ENCODE results near the gene KLHL3.
A peak's percentile ranks its signal among the peaks of the same experiment; 100 is the strongest.
"Not testable (repeated sequence)": the region's sequence is repeated elsewhere in the genome, so short reads cannot be mapped to it uniquely, and the experiment has no call there.

The KLHL3 gene

DNA sequence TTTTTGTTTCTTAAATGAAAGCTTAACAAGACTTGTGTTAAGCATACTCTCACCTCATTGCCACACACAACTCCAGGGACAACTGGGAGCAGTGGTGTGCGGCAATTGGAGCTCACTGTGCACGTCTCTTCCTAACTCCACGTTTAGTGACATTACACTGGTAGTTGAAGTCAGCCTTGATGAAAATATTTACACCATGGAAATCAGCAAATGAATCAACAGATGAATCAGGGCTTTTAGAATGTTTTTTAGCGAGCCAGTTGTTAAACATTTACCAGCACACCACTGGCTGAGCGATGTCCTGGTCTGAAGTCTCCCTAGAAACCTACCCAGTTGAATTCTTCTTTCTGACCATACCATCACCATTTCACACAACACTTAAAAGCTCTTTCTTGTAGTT, 67.3 kb downstream of the KLHL3 start:
- no peak for DNase-seq (ENCODE audit: low read depth in 1 of 2, low spot score in 1 of 2)

DNA sequence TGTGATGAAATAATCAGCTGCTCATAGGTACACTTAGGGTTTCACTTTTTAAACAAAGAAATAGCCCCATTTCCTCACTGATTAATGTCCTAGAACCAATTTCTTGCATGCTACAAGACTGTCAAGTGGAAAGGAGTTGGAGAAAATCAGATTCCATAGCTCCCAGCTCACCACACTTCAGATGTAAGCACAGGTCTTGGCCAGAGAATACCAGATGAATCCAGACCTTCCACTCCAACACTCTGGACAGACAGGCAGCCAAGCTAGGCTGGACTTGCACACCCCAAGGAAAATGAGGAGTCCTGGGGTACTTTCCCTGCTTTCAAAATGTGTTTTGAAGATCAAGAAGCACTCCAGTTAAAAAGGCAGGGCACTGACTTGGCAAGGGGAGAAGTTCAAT, 68.5 kb downstream of the KLHL3 start:
- no peak for DNase-seq (ENCODE audit: low read depth in 1 of 2, low spot score in 1 of 2)

DNA sequence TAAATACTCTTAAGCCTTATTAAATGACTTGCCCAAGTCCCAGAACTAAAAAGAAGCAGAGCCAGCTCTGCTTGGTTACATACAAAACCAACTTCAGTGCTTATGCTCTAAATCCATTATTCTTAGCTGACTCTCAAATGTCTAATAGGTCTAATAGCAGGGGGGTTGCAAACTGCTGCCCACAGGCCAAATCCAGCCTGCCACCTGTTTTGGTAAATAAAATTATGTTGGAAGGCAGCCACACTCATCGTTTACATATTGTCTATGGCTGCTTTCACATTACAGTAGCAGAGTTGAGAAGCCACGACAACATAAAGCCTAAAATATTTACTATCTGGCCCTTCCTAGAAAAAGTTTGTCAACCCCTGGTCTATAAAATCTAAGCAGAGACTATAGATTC, 69.0 kb downstream of the KLHL3 start:
- no peak for DNase-seq (ENCODE audit: low read depth in 1 of 2, low spot score in 1 of 2)

DNA sequence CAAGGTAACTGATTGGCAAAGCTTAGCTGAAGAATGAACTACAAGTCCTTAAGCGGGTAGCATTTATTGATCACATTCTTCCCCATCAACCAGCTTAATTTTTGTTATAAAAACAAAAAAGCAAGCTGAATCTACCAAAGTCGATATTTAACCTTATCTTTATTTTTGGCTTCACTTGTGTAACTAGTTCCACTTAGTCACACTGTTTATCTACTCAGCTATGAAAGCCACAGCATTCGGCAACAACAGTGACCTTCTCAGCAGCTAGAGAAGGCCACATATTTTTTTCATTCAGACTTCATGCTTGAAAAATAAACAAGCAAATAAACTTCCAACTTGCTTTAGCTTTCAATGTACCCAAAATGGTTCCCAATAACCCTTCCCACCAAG, 69.4 kb downstream of the KLHL3 start:
- DNase-seq (ENCODE audit: low read depth in 1 of 2, low spot score in 1 of 2): no peak

DNA sequence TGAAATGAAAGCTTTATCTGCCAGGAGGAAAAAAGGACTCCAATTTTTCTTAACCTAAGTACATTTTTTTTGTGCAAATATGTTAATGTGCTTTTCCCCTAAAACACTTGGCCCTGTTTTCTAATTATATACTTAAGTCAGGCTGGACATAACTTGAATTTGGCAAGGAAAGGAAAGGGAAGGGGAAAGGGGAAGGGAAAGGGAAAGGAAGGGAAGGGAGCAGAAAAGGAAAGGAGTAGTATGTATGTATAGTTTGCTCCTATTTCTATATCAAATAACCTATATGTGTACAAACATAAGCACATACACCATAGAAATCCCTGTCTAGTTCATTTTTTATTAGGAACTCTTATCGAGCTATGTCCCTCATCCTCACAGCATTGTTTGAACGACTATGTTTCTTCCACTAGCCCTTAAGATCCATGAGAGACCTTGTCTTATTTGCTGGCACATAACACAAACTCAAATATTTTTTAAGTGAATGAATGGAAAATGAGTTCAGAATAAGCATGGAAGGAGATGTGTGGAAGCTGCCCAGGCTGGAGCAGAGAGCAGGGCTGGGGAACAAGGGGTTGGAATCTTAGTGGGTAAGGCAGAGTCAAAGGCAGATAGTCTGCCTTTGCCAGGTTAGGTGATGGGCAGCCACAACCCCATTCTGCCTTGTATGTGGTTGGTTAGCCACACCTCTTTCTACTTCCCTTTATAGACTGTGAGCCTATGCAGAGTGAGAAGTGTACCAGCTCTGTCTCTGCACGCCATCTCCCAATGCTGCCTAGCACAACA, 70.0 kb downstream of the KLHL3 start:
- no peak for DNase-seq (ENCODE audit: low read depth in 1 of 2, low spot score in 1 of 2)

DNA sequence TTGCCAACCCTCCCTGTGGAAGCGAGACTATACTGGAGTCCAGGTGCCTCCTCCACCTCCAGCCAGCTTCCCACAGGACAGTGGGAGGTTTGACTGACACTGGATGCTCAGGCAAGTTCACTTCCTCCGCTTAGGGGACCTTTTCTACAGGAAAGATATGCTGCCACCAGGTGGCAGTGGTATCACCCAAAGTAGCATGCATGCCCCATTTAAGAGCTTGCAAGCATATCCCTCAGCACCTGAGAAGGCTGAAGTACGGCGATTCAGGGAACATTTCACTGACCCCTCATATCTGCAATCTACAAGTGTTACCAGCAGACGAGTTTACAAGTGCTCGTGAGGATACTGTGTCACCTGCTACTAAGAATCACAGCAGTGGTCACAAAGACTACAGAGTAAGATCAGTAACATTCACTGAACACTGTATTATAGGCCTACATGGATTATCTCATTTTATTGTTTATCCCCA, 75.5 kb downstream of the KLHL3 start:
- DNase-seq (ENCODE audit: low read depth in 1 of 2, low spot score in 1 of 2): peak; percentile 41

DNA sequence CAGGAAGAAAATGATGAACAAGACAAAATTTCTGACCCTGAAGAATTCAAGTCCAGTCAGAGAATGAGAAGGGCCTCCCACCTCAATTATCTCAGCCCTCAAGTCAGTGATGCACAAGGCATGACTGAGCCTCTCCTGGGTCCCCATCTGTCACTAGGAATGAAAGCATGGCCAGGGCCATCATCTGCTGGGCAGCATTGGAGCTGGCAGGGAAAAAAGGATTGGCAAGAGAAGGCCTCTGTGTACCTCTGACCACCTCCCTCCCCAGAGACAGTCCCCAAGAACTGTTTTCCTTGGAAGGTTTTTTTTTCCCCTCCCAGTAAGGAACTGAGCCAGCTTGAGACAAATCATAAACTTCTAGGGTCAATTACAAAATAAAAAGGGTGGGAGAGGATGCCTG, 76.7 kb downstream of the KLHL3 start:
- no peak for DNase-seq (ENCODE audit: low read depth in 1 of 2, low spot score in 1 of 2)

DNA sequence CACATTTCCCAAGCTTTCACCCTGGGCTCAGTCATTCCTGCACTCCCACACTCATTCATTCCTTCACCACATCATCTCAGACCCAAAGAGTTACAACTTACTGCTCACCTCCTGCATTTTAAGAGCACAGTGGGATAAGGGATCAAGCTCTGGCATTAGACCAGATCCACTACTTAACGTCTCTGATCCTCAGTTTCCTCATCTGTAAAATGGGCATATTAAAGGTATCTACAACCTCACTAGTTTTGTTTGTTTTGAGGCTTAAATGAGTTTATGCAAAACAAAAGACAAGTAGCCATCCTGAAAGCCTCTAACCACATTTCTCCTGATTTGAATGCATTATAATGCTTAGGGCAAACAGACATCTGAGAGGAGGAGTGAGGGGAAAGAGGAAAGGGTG, 77.6 kb downstream of the KLHL3 start:
- DNase-seq (ENCODE audit: low read depth in 1 of 2, low spot score in 1 of 2): no peak

DNA sequence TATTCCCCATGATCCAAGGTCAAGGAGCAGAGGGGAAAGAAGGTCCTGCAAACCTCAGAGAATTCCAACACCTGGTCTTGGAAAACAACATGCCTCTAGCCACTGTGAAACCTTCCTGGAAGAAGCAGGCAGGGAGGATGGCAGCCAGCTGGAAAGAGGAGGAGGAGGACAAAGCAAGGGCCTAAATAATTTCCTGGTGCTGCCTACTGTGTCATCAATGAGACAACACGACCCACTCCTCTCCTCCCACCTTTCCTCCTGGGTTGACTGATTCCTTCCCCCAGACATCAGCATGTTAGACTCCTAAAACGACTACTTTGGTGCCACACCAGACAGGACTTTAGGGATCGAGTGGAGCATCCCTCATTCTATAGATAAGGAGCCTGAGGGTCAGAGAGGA, 78.8 kb downstream of the KLHL3 start:
- DNase-seq (ENCODE audit: low read depth in 1 of 2, low spot score in 1 of 2): no peak

DNA sequence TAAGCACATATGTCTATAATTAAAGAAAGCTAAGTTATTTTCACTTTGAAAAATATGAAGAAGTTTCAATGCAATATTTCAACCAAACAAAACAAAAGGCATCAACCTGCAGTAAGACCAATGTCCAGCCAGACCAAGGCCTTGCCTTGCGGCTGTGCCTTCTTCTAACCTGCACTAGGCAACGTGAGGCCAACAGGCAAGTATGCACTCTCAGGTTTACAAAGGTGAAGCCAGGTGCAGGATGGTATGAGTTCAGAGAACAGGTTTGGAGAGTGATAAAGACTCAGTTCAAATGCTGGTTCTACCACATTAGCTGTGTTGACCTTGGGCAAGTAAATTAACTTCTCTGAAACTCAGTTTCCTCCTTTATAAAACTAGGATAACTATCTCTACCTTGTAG, 79.3 kb downstream of the KLHL3 start:
- DNase-seq (ENCODE audit: low read depth in 1 of 2, low spot score in 1 of 2): no peak

DNA sequence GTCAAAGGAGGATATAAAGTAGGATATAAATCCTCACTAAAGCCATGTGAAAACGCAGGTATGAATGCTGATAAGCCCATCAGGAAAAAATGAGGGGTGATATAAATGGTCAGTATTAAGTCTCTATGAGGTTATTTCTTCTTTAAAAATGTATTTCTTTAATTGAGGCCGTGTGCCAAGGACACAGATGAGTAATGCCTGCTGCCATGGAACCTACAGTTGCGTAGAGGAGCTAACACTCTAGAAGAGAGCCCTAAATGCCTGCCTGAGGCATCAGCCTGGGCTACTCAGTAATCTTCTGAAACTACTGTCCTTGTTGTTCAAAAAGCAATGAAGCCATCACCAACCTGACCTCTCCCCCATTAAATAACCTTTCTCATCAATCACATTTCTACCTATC, 84.9 kb downstream of the KLHL3 start:
- DNase-seq (ENCODE audit: low read depth in 1 of 2, low spot score in 1 of 2): no peak

DNA sequence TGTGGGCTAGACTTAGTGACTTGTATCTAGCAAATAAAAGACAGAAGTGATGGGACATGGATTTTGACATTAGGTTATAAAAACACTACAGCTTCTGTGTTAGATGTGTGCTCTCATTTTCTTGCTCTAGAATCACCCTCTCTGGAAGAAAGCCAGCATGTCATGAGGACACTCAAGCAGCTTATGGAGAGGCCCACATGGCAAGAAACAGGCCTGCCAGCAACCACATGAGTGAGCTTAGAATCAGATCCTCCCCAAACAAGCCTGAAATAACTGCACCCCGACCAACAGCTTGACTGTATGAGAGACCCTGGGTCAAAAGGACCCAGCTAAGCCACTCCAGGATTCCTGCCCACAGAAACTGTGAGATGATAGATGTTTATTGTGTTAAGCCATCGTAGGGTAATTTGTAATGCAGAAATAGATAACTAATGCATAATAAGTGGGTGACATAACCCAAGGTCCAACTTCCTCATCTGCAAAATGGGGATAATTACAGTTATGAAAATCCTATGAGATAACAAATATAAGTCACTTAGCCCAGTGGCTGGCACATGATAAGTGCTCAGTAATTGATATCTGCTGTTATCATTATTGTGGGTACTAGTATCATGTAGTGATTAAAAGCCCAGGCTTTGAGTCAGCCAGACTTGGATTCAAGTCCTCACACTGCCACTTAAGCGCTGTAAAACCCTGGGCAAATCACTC, 86.5 kb downstream of the KLHL3 start:
- no peak for DNase-seq (ENCODE audit: low read depth in 1 of 2, low spot score in 1 of 2)

DNA sequence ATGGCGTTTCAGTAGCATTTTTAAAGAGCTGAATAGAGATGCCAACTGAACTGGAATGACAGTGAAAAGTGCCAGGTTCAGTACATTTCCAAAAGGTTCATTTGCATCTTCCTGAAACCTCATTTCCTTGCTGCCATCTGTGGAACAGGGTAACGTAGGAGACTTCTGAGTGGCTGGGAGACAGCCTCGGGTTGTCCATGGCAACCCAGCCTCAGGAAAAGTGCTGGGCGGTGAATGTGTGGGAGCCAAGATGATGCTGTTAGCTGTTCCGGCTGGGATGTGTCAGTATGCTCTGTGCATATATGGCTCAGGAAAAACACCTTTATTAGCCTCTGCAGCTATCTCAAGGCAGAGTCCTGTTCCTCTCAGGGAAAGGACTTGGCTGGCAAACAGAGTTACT, 87.5 kb downstream of the KLHL3 start:
- DNase-seq (ENCODE audit: low read depth in 1 of 2, low spot score in 1 of 2): no peak

DNA sequence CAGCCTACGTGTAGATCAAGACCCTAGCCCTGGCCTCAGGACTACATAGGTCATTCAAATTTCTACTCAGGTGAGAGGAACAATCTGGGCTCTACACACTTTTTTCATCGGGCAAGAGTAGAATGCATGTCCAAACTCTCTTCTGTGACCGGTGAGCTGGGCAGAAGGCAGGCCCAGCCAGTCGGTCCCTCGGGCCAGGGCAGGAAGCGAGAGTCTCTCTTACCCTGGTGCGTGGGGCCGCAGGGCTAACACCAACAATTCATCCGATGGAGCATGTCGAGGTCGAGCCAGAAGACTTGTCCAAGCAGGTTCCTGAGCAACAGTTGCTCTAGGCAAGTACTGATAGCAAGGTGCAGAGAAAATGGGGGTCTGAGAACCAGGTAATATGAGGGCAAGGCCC, 88.5 kb downstream of the KLHL3 start:
- DNase-seq (ENCODE audit: low read depth in 1 of 2, low spot score in 1 of 2): no peak

DNA sequence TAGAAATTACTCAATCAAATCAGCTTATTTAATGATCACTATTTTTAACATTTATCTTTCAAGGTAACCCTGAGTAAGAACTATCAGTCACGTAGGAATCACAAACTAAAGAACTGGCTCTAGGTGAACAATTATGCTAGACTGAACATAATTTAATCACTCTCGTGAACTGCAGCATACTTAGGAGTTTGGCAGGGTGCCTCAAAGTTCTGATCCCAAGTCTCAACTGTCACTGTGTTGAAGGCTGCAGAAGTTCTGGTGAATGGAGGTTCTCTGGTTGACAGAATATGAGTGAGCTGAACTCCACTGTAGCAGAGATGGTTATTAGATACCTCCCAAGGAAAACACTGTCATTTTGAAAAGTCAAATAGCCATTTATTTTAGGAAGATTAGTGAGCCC, 89.1 kb downstream of the KLHL3 start:
- no peak for DNase-seq (ENCODE audit: low read depth in 1 of 2, low spot score in 1 of 2)

DNA sequence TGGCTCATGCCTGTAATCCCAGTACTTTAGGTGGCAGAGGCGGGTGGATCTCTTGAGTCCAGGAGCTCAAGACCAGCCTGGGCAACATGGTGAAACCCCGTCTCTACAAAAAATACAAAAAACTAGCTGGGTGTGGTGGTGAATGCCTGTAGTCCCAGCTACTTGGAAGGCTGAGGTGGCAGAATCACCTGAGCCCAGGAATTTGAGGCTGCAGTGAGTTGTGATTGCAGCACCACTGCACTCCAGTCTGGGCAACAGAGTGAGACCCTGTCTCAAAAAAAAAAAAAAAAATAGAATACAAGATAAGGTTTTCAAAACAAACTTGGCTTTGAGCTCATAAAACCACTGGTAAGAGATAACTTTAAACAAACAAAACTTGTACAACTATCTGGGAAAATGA, 92.8 kb downstream of the KLHL3 start:
- not testable (repeated sequence) for DNase-seq (ENCODE audit: low read depth in 1 of 2, low spot score in 1 of 2)

DNA sequence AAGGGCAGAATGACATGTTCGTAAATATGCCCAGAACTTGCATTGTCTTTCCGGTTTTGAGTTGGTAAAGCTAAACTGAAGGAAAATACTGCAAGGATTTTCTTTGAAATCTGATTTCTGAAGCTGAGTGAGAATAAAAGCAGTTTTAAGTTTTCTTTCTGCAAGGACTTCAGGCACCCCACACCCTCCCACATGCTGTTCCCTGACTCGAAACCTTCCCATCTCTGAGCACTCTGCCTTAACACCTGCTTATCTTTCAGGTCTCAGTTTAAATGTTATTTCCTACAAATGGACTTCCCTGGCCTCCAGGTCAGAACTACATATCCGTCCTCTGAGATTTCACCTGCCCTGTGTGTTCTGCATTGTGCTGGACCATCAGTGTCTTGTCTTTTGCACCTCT, 93.8 kb downstream of the KLHL3 start:
- no peak for DNase-seq (ENCODE audit: low read depth in 1 of 2, low spot score in 1 of 2)

DNA sequence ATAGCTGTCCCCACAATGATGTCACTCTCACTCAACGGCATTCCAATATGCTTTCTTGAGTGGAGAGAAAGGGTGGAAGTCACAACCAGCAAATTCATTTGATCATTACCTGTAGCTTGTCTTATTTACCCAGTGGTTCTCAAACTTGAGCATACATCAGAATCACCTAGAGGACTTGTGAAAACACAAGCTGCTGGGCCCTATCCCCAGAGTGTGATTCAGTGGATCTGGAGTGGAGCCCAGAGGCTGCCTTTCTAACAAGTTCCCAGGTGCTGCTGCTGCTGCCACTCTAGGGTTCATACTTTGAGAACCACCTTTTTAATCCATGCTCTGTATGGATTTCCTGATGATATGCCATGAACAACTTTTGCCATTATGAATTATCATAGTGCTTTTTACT, 94.7 kb downstream of the KLHL3 start:
- DNase-seq (ENCODE audit: low read depth in 1 of 2, low spot score in 1 of 2): no peak

DNA sequence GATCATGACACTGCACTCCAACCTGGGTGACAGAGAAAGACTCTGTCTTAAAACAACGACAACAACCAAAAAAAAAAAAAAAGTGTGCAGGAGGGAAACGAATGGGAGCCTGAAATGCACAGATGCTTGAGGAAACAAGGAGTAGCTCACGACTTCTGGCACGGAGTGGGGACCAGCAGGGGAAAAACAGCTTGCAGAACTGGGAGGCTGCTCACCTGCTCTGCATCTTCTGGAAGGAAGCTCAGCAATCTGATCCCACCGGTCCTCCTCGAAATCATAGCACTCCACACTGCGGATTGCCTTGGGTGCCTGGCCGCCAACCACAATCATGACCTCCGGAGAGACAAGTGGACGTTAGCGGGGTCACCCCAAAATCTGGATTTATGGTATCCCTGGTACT, 96.2 kb downstream of the KLHL3 start:
- DNase-seq (ENCODE audit: low read depth in 1 of 2, low spot score in 1 of 2): no peak

DNA sequence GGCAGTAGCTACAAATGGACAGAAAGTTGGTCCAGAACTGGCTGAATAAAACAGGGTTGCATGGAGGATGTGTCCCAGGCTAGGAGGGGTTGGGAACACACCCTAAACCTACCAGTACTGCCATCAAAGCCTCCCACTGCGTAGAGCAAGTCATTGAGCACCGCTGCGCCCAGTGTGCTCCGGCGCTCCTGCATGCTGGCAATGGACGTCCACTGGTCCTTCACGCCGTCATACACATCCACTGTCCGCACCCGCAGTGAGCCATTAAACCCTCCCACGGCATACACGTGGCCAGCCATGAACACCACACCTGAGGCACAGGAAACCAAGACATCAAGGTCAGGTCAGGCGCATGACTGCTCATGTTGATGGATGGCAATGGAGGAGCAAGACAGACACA, 97.0 kb downstream of the KLHL3 start:
- DNase-seq (ENCODE audit: low read depth in 1 of 2, low spot score in 1 of 2): no peak

DNA sequence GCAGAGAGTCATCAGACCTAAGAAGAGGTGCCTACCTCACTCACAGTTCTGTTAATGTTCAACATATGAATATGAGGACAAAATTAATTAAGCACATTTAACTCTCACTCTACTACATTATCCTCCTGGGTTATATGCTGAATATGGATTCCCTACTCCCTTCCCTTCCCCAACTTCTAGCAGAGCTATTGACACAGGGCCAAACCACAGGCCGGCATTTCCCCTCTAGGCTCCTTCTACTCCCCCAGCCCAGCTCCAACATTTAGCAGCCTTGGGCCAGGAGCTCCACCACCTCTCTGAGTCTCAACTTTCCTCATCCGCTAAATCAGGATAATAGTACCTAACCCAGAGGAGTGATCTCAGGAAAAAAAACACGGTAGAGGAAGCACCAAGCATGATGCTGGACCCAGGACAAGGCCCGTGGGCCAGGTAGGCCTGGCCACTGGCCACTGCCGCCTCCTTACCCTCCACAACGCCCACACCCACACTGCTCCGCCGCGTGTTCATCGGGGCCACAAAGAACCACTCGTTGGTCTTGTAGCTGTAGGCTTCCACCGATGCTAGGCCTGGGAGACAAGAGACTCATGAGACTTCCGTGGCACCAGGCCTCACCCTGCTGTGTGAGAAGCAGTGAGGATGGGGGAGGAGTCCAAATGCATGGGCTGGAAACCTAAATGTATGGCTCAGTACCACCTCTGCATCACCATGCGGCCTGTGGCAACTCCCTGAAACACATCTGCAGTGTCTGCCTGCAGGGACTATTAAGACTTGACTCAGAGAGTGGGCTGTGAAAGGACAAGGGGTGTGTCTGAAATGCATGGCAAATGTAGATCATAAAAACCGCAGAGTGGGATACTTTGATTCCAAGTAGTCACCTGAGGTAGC, 98.8 kb downstream of the KLHL3 start:
- no peak for DNase-seq (ENCODE audit: low read depth in 1 of 2, low spot score in 1 of 2)

DNA sequence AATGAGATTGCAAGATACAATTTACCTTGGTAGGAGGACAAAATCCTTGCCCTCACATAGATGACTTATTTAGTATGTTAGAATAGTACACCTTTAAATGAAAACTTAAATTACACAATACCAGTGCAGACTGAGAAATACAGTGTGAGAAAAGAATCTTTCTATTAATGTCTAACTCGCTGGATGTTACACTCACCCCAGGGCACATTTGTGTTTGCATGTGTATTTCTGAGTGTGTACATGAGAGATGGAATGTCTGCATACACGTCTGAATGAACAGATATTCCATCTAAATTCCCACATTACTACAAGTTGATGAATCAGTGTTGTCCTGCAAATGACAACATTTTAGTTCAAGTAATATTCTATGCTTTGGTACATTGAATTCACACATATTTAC, 99.8 kb downstream of the KLHL3 start:
- DNase-seq (ENCODE audit: low read depth in 1 of 2, low spot score in 1 of 2): no peak

Data from activated T-helper 1 cell treated with anti-CD3 and anti-CD28 coated beads, Interleukin-2, amount 50 U/mL, for 16 hours (primary cell).